ENCODE measurements around the gene CPEB4. TPM values are rescaled to one million over a fixed set of nuclear protein-coding genes. Genes with fewer than 3 reads are reported as not detected.

The CPEB4 gene
- total RNA-seq, 1 experiment from 2014 or later, result 27.7 TPM

GRCh38 chr5:173944511-173944910 lies 56.4 kb downstream of the CPEB4 start:
- intact Hi-C loops (cut with micrococcal nuclease; ENCODE audit: unreplicated experiment) (no loop called here), in situ Hi-C loops (cut with HindIII; ENCODE audit: low pct_unique_long_range_greater_than_20kb, low sequenced_read_pairs) (no loop called here)
- no TSS peak for BruUV-seq (replicated peaks)
- Histone ChIP-seq H3K9me3 (ENCODE audit: control insufficient read depth, insufficient read depth, low read depth, low read length) (no peaks in the 10 kb centered on the region), H3K4me3 (ENCODE audit: low read depth in 2 of 2, low read length in 2 of 2) (no peak overlapping the region), H3K27ac (ENCODE audit: low read length) (no peak overlapping the region), H3K4me1 (ENCODE audit: control insufficient read depth, insufficient read depth, low read length) (peaks cover 4% of the 10 kb centered on the region; the same call in 1 of the 2 replicates), H3K27me3 (ENCODE audit: control insufficient read depth, insufficient read depth, low read length) (no peaks in the 10 kb centered on the region), H3K36me3 (ENCODE audit: control insufficient read depth, insufficient read depth, low read length) (peaks cover 2% of the 10 kb centered on the region; the same call in 1 of the 2 replicates)
- POLR2A ChIA-PET, result no interaction called here
- no peak for DNase-seq (ENCODE audit: low read depth, low spot score)
- no peak for ATAC-seq
- CTCF ChIA-PET, result no interaction called here
- TF ChIP-seq CTCF (IDR thresholded peaks at IDR 0.05) (no peak), TCF7L2 (IDR thresholded peaks at IDR 0.05; ENCODE audit: low read depth, low read length) (no peak), POLR2AphosphoS5 (IDR thresholded peaks at IDR 0.05; ENCODE audit: low read depth, low read length) (no peak), SIN3A (IDR thresholded peaks at IDR 0.05; ENCODE audit: borderline replicate concordance, insufficient read depth, low read depth, low read length) (no peak)
- TF ChIP-seq, protein P1, sequence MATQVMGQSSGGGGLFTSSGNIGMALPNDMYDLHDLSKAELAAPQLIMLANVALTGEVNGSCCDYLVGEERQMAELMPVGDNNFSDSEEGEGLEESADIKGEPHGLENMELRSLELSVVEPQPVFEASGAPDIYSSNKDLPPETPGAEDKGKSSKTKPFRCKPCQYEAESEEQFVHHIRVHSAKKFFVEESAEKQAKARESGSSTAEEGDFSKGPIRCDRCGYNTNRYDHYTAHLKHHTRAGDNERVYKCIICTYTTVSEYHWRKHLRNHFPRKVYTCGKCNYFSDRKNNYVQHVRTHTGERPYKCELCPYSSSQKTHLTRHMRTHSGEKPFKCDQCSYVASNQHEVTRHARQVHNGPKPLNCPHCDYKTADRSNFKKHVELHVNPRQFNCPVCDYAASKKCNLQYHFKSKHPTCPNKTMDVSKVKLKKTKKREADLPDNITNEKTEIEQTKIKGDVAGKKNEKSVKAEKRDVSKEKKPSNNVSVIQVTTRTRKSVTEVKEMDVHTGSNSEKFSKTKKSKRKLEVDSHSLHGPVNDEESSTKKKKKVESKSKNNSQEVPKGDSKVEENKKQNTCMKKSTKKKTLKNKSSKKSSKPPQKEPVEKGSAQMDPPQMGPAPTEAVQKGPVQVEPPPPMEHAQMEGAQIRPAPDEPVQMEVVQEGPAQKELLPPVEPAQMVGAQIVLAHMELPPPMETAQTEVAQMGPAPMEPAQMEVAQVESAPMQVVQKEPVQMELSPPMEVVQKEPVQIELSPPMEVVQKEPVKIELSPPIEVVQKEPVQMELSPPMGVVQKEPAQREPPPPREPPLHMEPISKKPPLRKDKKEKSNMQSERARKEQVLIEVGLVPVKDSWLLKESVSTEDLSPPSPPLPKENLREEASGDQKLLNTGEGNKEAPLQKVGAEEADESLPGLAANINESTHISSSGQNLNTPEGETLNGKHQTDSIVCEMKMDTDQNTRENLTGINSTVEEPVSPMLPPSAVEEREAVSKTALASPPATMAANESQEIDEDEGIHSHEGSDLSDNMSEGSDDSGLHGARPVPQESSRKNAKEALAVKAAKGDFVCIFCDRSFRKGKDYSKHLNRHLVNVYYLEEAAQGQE (IDR thresholded peaks at IDR 0.05; ENCODE audit: insufficient read depth in 1 of 2, low read depth in 2 of 2, low read length in 1 of 2), result no peak

GRCh38 chr5:173945160-173945559 lies 57.0 kb downstream of the CPEB4 start:
- CTCF ChIA-PET, result no interaction called here
- Histone ChIP-seq H3K36me3 (ENCODE audit: control insufficient read depth, insufficient read depth, low read length) (peaks cover 5% of the 10 kb centered on the region; the same call in 1 of the 2 replicates), H3K4me1 (ENCODE audit: control insufficient read depth, insufficient read depth, low read length) (peaks cover 4% of the 10 kb centered on the region; the same call in 1 of the 2 replicates), H3K9me3 (ENCODE audit: control insufficient read depth, insufficient read depth, low read depth, low read length) (no peaks in the 10 kb centered on the region), H3K27ac (ENCODE audit: low read length) (no peak overlapping the region), H3K4me3 (ENCODE audit: low read depth in 2 of 2, low read length in 2 of 2) (no peak overlapping the region), H3K27me3 (ENCODE audit: control insufficient read depth, insufficient read depth, low read length) (no peaks in the 10 kb centered on the region)
- no peak for TF ChIP-seq TCF7L2 (IDR thresholded peaks at IDR 0.05; ENCODE audit: low read depth, low read length)
- no peak for TF ChIP-seq POLR2AphosphoS5 (IDR thresholded peaks at IDR 0.05; ENCODE audit: low read depth, low read length)
- TF ChIP-seq, protein P1 (IDR thresholded peaks at IDR 0.05; ENCODE audit: insufficient read depth in 1 of 2, low read depth in 2 of 2, low read length in 1 of 2), result no peak
- no peak for TF ChIP-seq CTCF (IDR thresholded peaks at IDR 0.05)
- no peak for TF ChIP-seq SIN3A (IDR thresholded peaks at IDR 0.05; ENCODE audit: borderline replicate concordance, insufficient read depth, low read depth, low read length)
- DNase-seq (ENCODE audit: low read depth, low spot score), result no peak
- ATAC-seq, result no peak
- no TSS peak for BruUV-seq (replicated peaks)
- intact Hi-C loops (cut with micrococcal nuclease; ENCODE audit: unreplicated experiment) (no loop called here), in situ Hi-C loops (cut with HindIII; ENCODE audit: low pct_unique_long_range_greater_than_20kb, low sequenced_read_pairs) (no loop called here)
- POLR2A ChIA-PET, result no interaction called here

Measured in Panc1 (cell line).